Transverse colon (tissue), 4 donors: Measurements from ENCODE around the gene TCL1B. TPM values are rescaled to one million over a fixed set of nuclear protein-coding genes. Genes with fewer than 3 reads are reported as not detected.

Source experiments
- DNase-seq: peaks from one replicate; pipeline ENCODE4 v3.0.0-alpha.2; 2019
- H3K27ac ChIP-seq, 4 donors: fragments of 200-600 bp; sonication (generic); 2 replicates each; pipeline ENCODE4 v1.5.1; 2016 to 2018; ENCODE audit warnings: inconsistent platforms in 4 of 4
- H3K27me3 ChIP-seq: fragments of 200-600 bp; sonication (generic); 2 replicates; pipeline ENCODE4 v1.5.1; 2017; ENCODE audit warnings: inconsistent platforms
- H3K36me3 ChIP-seq, 4 donors: fragments of 200-600 bp; sonication (generic); 2 replicates each; pipeline ENCODE4 v1.5.1; 2017 to 2019; ENCODE audit warnings: inconsistent platforms in 4 of 4
- H3K4me1 ChIP-seq, 4 donors: fragments of 200-600 bp; sonication (generic); 2 replicates each; pipeline ENCODE4 v1.5.1; 2017 to 2020; ENCODE audit warnings: inconsistent platforms in 4 of 4
- H3K4me3 ChIP-seq, 4 donors: fragments of 200-600 bp; sonication (generic); 1 replicate in 1 of 4; 2 replicates in 3 of 4; pipeline versions ENCODE4 v1.5.1 to v1.6.1; 2017 to 2019; ENCODE audit warnings: inconsistent platforms in 4 of 4
- H3K9me3 ChIP-seq, 2 donors: fragments of 200-600 bp; sonication (generic); 2 replicates each; pipeline ENCODE4 v1.5.1; 2017 to 2019; ENCODE audit warnings: inconsistent platforms in 2 of 2
- EP300 ChIP-seq: sonication (generic); formaldehyde crosslinking; IDR thresholded peaks from one replicate; pipeline ENCODE4 v1.6.1; 2017; ENCODE audit warnings: antibody characterized with exemption, low read depth
- POLR2A ChIP-seq: fragments of 450-650 bp; IDR thresholded peaks from one replicate; pipeline ENCODE4 v1.6.1; 2016; ENCODE audit warnings: antibody characterized with exemption, mild to moderate bottlenecking, moderate library complexity
- POLR2AphosphoS5 ChIP-seq, 3 donors: sonication (generic); formaldehyde crosslinking; IDR thresholded peaks; one replicate each; pipeline ENCODE4 v1.6.1; 2016; ENCODE audit warnings: antibody characterized with exemption in 3 of 3
- WGBS, 2 donors: methylation state at CpG; one replicate each; pipeline ENCODE4 v1.1.5; 2018; ENCODE audit warnings: low coverage in 1 of 2; 5-methylcytosine and 5-hydroxymethylcytosine counted together
- in situ Hi-C, 4 donors: fragments of 200-750 bp; cut with MboI; loops; one replicate each; pipeline versions ENCODE4 v1.15.0 to v1.15.1; 2017; ENCODE audit warnings: low sequenced_read_pairs in 3 of 4, low pct_ligation_motif_present in 1 of 4, low pct_unique_long_range_greater_than_20kb in 1 of 4
- intact Hi-C: fragments of 100-400 bp; cut with DNase I; formaldehyde crosslinking; loops from one replicate; pipeline ENCODE4 v1.15.1; 2023; ENCODE audit warnings: low total_unique reads
- total RNA-seq, 4 donors: library from RNA; depleted of rRNA; stranded (reverse); fragments of >200 nt; gene quantifications; one replicate each; pipeline ENCODE4 v1.1.0, GENCODE V29; 2016
- TF ChIP-seq, protein P1 (sequence below), 5 experiments: fragments of 200-600 bp in 3 of 5; fragments of 450-650 bp in 2 of 5; sonication (generic) in 3 of 5; IDR thresholded peaks; 1 replicate in 2 of 5; 2 replicates in 3 of 5; pipeline ENCODE4 v1.5.1; 2016 to 2017; ENCODE audit warnings: antibody characterized with exemption in 5 of 5, inconsistent platforms in 3 of 5, mild to moderate bottlenecking in 2 of 5, moderate library complexity in 1 of 5

TCL1B gene
- total RNA-seq, 4 donors from 2014 or later, result 0.64 TPM; not detected in 3

DNA sequence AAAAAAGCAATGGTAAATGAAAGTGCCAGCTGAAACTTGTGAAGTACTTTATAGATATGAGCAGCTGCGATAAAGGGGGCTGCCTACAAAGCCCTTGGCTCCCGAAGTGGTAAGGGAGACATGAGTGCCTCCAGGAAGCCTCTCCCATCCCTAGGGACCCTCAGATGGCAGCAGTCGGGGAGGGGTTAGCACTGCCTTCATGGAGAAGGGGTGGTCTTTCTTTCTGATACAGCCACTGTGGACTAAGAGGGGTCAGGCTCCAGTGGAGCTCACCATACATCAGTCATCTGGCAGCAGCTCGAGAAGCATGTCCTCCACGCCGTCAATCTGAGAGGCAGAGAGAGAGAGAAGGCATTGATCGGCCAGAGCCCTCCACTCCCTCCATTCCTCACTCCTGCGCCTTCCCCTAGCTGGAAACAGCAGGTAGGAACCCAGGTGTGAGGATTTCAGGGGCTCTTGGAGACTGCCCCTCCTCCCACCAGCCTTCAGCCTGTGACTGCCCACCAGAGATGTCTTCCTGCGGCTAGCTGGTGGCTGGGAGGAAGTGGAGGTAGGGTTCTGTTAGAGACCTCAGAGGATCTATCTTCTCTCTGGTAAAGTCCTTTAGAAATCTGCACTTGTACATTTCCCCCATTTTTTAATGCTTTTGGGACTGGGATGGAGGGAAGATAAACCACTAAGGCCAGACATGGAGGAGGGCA is 25.4 kb downstream of the TCL1B start:
- H3K27ac ChIP-seq, result no peak overlapping the region

GRCh38 chr14:95712398-95712797 is 26.2 kb downstream of the TCL1B start:
- peaks cover 20% of the 10 kb centered on the region for H3K27me3 ChIP-seq
- no peaks in the 10 kb centered on the region for H3K4me1 ChIP-seq
- no peaks in the 10 kb centered on the region for H3K9me3 ChIP-seq
- no peak overlapping the region for H3K4me3 ChIP-seq
- DNase-seq, result no peak
- in situ Hi-C loops, result no loop called here
- 66 to 87% methylated on average over 3 to 9 of the region's 9 CpGs for WGBS, 2 donors
- H3K36me3 ChIP-seq, result no peaks in the 10 kb centered on the region
- H3K27ac ChIP-seq, result no peak overlapping the region
- TF ChIP-seq, protein P1, sequence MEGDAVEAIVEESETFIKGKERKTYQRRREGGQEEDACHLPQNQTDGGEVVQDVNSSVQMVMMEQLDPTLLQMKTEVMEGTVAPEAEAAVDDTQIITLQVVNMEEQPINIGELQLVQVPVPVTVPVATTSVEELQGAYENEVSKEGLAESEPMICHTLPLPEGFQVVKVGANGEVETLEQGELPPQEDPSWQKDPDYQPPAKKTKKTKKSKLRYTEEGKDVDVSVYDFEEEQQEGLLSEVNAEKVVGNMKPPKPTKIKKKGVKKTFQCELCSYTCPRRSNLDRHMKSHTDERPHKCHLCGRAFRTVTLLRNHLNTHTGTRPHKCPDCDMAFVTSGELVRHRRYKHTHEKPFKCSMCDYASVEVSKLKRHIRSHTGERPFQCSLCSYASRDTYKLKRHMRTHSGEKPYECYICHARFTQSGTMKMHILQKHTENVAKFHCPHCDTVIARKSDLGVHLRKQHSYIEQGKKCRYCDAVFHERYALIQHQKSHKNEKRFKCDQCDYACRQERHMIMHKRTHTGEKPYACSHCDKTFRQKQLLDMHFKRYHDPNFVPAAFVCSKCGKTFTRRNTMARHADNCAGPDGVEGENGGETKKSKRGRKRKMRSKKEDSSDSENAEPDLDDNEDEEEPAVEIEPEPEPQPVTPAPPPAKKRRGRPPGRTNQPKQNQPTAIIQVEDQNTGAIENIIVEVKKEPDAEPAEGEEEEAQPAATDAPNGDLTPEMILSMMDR (IDR thresholded peaks at IDR 0.05), result no peak
- TF ChIP-seq POLR2AphosphoS5 (IDR thresholded peaks at IDR 0.05) (no peak), EP300 (no peak), POLR2A (no peak)
- intact Hi-C loops, result no loop called here

More for the DNA sequence above, 25.4 kb downstream of the TCL1B start:
- TF ChIP-seq POLR2AphosphoS5 (IDR thresholded peaks at IDR 0.05), result no peak
- TF ChIP-seq EP300, result no peak
- TF ChIP-seq, protein P1 (IDR thresholded peaks at IDR 0.05), result no peak
- TF ChIP-seq POLR2A, result no peak
- no peaks in the 10 kb centered on the region for H3K36me3 ChIP-seq
- intact Hi-C loops, result no loop called here
- in situ Hi-C loops, result no loop called here
- peaks cover 20% of the 10 kb centered on the region for H3K27me3 ChIP-seq
- WGBS, 2 donors, result 69% methylated on average over 9 of the region's 9 CpGs; no CpG with 5 or more reads in 1 of the 2 donors
- no peaks in the 10 kb centered on the region for H3K9me3 ChIP-seq
- DNase-seq, result no peak
- H3K4me1 ChIP-seq, result no peaks in the 10 kb centered on the region
- no peak overlapping the region for H3K4me3 ChIP-seq

GRCh38 chr14:95713596-95714371 is 27.6 kb downstream of the TCL1B start, which contains the start of gene TCL1A:
TSS of gene TCL1A (minus strand) at chr14:95714125. CDS start at chr14:95714066, 59 bp downstream.
- Histone ChIP-seq H3K4me1 (no peaks in the 10 kb centered on the region), H3K4me3 (no peak within 1 kb of the TSS), H3K36me3 (no peaks in the 10 kb centered on the region), H3K27ac (no peak within 1 kb of the TSS), H3K9me3 (no peaks in the 10 kb centered on the region), H3K27me3 (peaks cover 20% of the 10 kb centered on the region)
- WGBS, 2 donors, result 63 to 100% methylated on average over 2 to 34 of the region's 47 CpGs
- no peak for DNase-seq
- intact Hi-C loops (no loop called here), in situ Hi-C loops (no loop called here)
- TF ChIP-seq, protein P1 (IDR thresholded peaks at IDR 0.05), result no peak
- TF ChIP-seq EP300, result no peak
- no peak for TF ChIP-seq POLR2AphosphoS5 (IDR thresholded peaks at IDR 0.05)
- no peak for TF ChIP-seq POLR2A

- no peak overlapping the region for H3K27ac ChIP-seq
- WGBS, 2 donors, result 50 to 89% methylated on average over 1 of the region's 1 CpG
- intact Hi-C loops, result no loop called here
- no peaks in the 10 kb centered on the region for H3K27me3 ChIP-seq
- H3K4me1 ChIP-seq, result no peaks in the 10 kb centered on the region
- TF ChIP-seq, protein P1 (IDR thresholded peaks at IDR 0.05), result no peak
- no peaks in the 10 kb centered on the region for H3K36me3 ChIP-seq
- no peak for DNase-seq
- H3K9me3 ChIP-seq, result peaks cover 5 to 8% of the 10 kb centered on the region in 2 donors
- no peak overlapping the region for H3K4me3 ChIP-seq
- in situ Hi-C loops, result no loop called here
Observed at GRCh38 chr14:95722525-95723190, 36.4 kb downstream of the TCL1B start.
